GM21619 (cell line): Measurements from ENCODE around the gene AOC1.

Source experiments
- ATAC-seq: cut with Tn5 transposase; IDR thresholded peaks from one replicate; pipeline ENCODE4 v1.9.1; 2021; ENCODE audit not compliant: unreplicated experiment

AOC1 gene

DNA sequence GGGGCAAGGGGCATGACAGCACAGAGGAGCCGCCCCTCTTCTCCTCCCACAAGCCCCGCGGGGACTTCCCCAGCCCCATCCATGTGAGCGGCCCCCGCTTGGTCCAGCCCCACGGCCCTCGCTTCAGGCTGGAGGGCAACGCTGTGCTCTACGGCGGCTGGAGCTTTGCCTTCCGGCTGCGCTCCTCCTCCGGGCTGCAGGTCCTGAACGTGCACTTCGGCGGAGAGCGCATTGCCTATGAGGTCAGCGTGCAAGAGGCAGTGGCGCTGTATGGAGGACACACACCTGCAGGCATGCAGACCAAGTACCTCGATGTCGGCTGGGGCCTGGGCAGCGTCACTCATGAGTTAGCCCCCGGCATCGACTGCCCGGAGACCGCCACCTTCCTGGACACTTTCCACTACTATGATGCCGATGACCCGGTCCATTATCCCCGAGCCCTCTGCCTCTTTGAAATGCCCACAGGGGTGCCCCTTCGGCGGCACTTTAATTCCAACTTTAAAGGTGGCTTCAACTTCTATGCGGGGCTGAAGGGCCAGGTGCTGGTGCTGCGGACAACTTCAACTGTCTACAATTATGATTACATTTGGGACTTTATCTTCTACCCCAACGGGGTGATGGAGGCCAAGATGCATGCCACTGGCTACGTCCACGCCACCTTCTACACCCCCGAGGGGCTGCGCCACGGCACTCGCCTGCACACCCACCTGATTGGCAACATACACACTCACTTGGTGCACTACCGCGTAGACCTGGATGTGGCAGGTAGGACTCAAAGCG lies 5.1 kb downstream of the AOC1 start:
- no peak for ATAC-seq

DNA sequence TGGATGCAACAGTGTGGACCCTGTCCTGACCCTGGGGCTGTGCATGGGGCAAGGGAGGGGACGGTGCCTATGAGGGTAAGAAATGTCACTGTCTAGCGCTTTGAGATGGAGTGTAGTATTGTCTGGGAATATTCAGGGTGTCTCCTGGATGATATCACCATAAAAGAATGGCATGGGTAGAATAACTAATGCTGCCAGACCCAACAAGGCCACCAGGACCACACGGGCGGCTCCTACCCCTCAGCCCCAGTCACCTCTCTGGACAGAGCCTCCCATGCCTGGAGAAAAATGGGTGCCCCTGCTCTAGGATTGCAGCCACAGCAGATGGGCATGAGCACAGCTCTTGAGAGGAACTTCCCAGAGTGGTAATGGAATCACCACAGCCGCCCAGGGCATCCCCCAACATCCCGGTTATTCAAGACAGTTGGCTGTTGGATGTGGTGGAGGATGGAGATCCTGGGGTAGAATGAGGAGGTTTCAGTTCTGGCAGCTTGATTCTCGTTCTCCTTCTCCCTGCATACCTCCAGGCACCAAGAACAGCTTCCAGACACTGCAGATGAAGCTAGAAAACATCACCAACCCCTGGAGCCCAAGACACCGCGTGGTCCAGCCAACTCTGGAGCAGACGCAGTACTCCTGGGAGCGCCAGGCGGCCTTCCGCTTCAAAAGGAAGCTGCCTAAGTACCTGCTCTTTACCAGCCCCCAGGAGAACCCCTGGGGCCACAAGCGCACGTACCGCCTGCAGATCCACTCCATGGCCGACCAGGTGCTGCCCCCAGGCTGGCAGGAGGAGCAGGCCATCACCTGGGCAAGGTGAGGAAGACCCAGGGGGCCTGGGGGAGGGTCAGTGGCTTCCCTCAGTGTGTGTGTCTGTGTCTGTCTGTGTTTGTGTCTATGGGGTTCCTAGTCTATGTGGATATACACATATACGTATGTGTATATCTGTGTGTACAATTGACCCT lies 6.2 kb downstream of the AOC1 start:
- no peak for ATAC-seq

DNA sequence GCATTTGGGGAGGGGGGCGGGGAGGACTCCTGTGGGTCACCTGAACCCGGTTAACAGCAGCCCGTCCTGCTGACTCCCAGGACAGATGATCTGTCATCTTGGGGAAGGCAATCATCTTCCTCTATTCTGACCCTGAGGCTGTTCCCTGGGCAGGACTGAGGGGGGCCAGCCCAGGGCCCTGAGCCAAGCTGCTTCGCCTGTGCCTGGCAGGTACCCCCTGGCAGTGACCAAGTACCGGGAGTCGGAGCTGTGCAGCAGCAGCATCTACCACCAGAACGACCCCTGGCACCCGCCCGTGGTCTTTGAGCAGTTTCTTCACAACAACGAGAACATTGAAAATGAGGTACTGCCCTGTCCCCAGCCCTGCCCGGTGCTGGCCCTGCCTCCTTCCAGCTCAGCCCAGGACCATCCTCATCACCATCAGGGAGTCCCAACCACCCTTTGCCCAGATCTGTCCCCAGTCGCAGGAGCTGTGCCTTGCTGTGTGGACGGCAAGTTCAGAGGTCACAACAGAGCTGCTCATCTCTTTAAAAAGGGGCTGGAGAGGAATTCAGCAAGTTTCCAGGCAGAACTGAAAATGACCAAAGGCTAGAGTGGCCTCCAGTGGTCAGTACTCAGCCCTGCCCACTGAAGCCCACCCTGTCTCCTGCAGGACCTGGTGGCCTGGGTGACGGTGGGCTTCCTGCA lies 8.1 kb downstream of the AOC1 start:
- no peak for ATAC-seq

DNA sequence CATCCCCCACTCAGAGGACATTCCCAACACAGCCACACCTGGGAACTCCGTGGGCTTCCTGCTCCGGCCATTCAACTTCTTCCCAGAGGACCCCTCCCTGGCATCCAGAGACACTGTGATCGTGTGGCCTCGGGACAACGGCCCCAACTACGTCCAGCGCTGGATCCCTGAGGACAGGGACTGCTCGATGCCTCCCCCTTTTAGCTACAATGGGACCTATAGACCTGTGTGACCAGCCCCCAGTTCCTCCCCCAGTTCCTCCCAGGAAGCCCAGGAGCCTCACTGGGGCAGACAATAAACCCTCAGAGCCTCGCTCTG lies 8.6 kb downstream of the AOC1 start:
- ATAC-seq, result no peak

DNA sequence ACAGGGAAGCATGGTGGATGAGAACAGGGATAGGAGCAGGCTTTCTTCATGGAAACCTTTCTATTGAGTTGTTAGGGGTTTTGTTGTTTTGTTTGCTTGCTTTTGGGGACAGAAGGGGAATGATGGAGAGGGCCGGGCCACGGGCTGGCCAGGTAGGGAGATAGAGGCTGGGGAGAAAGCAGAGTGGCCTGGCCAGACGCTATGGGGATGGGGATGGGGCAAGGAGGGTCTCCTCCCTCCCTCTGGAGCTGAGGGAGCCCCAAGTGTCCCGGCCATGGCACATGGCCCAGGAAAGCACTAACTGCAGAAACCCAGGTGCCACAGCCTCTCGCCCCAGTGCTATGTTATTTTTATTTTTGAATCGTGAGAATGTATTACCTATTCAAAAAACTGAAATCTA lies 10.0 kb downstream of the AOC1 start:
- no peak for ATAC-seq

DNA sequence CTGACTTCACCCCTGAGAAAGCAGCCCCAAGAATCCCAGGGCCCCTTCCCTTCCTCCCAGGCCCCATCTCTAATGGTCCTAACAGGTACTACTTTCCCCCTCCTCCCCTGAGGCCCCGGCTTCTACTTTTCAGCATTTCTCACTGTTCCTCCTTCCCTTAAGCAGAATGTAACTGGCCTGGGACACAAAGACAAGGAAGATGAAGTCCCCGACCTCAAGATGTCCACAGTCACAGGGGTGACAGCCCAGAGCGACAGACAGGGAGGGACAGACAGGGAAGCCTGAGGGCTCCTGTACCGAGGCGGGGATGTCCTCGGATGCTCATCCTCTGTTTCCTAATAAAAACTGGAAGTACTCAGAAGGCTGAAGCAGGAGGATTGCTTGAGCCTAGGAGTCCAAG lies 11.6 kb downstream of the AOC1 start:
- ATAC-seq, result no peak

DNA sequence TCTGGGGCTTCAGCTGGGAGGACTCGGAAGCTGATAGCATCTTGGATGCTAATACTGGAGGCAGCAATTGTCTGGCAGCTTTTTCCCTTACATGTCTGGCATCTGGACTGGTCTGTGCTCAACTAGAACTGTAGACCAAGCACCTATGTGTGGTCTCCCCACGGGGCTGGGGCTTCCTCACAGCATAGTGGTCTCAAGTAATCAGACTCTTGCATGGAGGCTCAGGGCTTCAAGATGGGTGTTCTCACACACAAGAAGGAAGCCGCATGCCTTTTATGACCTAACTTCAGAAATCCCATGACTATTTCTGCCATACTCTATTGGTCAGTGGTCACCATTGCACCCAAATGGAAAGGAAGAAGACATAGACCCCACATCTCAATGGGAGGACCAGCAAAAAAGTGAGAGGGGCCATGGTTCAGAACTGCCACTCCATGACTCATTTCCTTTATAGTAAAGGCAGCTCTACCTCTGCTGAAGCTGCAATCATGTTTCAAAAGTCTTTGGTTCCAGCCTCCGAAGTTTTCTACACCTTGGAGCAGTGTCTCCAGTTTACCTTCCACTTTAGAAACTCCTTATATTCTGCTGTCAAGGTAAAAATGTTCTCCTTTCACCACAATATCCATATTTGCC lies 14.7 kb downstream of the AOC1 start:
- no peak for ATAC-seq

DNA sequence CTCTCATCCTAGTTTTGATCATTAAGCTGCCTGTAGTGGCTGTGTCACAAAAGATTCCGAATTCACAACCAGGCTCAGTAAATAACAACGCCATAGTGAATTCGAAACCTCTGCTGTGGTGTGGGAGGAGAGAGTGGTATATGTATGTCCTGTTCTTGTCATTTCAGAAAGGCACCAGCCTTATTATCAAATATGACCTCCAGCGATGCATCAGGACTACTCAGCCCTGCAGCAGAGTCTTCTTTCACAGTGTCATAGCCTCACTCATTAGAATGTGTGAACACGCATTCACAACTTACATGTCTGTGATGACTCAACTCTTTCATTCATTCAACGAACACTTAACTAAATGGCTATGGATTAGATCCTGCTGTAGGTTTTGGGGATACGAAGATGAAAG lies 15.3 kb downstream of the AOC1 start:
- no peak for ATAC-seq

DNA sequence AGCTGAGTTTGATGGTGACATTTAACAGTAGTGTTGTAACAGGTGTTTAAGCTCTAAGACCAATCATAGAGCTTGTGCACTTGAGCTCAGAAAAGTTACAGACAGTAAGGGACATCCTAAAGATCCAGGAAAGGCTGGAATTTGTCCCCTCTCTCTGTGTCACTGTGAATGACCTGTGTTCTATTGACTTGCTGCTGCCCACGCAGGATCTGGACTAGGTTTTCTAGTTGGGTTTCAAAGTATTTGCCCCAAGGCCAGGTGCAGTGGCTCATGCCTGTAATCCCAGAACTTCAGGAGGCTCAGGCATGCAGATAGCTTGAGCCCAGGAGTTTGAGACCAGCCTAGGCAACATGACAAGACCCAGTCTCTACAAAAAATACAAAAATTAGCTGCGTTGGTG lies 17.1 kb downstream of the AOC1 start:
- no peak for ATAC-seq

DNA sequence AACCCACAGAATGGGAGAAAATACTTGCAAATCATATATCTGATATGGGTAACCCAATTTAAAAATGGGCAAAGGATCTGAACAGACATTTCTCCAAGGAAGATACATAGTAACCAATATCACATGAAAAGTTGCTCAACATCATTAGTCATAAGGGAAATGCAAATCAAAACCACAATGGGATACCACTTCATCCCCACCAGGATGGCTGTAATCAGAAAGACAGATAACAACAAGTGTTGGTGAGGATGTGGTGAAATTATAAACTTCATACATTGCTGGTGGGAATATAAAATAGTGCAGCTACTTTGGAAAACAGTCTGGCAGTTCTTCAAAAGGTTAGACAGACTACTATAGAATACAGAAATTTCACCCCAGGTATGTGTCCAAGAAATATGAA lies 19.3 kb downstream of the AOC1 start:
- no peak for ATAC-seq

DNA sequence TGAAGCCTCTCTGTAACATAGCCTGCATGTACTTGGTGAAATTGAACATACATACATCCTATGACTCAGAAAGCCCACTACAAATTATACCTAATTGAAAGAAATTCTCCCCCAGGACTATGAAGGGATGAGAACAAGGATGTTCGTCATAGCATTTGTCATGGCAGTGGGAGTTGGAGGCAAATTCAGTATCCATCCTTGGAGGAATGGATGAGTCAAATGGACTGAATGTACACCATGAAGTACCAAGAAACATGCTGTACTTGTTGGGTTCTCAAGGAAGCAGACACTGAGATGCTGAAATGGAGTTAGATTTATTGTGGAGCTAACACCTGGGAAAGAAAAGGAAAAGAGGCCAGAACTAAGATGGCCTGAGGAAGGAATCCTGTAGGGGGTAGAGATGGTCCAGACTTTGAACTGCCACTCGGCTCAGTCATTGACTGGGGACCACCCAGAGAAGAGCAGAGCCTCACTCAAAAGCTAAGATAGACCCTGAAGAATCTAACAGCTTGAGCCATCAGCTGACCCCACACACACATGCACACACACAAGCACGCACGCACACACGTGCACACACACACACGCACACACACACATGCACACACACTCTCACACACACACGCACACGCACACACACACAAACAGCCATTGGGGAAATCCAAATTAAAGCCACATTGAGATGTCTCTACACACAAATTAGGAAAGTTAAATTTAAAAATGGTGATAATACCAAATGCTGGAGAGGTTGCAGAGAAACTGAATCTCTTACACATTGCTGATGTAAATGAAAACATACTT lies 22.3 kb downstream of the AOC1 start:
- no peak for ATAC-seq

DNA sequence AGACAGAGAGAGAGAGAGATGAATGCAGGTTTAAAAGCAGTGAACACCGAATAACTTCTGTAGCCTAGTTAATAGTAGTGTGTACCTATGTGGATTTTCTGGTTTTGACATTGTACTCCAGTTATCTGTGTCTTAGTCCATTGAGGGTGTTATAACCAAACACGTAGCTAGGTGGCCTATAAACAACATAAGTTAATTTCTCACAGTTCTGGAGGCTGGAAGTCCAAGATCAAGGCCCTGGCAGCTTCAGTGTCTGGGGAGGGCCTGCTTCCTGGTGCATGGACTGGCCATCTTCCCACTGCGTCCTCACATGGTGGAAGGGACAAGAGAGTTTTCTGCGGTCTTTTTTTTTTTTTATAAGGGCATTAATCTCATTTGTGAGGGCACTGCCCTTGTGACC lies 23.5 kb downstream of the AOC1 start:
- ATAC-seq, result no peak

DNA sequence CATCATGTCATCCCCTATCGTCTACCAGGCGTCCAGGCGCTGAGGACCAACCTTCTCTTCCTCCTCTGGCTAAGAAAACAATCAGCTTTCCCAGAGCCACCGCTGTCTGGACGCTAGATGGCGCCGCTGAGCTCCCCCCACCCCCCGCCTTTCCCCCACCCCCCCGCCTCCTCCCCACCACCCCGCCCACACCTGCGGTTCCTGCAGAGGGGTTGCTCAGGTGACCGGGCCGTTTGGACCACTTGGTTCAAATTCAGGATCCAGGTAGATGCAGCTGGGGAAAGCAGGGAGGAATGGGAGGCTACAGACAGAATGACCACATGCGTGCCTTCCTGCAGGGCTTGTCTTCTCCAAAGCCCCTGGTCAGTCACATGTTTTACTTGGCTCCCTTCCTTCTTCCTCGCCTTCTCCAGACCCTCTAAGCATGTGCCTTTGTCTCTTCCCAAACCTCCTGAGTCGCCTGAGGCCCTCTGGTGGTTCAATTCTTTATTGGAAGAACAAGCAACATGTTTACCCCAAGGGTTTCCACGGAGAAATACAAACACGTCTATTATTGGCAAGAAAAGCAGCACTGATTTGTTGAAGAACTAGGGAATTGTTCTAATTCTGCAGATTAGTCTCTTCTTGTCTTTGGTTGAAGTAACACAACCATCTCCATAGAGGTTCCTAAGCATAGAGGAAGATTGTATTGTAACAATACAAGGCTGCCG lies 24.7 kb downstream of the AOC1 start:
- no peak for ATAC-seq

DNA sequence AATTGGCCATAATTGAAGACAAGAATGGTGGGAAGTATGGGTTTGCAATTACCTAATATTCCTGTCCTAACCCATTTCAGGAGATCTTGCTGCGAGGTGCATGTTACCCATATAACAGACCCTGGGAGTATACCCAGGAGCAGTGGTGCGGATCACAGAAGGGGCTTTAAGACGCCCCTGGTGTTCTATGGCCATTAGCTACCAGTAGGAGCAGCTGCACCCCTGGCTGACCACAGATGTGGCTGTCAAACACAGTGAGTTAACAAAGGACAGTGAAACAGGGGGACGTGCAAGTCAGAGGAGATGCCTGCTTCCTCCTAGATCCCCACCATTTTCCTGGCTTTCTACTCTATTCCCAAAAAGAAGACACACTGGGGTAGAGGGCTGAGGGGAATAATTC lies 25.2 kb downstream of the AOC1 start:
- ATAC-seq, result no peak

DNA sequence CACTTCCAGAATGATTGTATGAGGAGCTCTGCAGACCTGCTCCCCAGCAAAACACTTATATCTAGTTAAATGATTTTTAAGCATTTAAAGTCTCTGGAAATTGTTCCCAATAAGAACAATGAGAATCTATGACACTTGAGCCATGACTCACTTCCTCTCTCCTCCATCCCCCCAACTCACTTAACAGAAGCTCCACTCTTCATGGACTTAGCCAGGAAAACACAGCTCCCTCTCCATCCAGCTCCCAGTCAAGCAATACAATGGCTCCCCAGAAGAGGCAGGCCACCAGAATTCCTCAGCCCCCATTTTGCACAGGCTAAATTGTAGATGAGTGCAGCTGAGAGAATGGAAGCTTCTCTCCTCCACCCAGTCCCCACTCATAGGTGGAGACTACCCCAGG lies 27.0 kb downstream of the AOC1 start:
- no peak for ATAC-seq

DNA sequence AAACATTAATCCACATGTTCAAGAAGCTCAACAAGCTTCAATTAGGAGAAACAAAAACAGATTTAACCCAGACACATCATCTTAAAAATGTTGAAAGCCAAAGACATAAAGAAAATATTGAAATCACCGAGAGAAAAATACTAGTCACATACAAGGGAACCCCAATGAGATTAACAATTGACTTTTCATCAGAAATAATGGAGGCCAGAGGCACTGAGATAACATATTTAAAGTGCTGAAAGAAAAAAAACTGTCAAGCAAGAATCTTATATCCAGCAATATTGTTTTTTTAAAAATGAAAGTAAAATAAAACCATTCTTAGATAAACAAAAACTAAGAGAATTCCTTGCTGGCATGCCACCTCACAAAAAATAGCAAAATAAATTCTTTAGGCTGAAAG lies 28.9 kb downstream of the AOC1 start:
- no peak for ATAC-seq

DNA sequence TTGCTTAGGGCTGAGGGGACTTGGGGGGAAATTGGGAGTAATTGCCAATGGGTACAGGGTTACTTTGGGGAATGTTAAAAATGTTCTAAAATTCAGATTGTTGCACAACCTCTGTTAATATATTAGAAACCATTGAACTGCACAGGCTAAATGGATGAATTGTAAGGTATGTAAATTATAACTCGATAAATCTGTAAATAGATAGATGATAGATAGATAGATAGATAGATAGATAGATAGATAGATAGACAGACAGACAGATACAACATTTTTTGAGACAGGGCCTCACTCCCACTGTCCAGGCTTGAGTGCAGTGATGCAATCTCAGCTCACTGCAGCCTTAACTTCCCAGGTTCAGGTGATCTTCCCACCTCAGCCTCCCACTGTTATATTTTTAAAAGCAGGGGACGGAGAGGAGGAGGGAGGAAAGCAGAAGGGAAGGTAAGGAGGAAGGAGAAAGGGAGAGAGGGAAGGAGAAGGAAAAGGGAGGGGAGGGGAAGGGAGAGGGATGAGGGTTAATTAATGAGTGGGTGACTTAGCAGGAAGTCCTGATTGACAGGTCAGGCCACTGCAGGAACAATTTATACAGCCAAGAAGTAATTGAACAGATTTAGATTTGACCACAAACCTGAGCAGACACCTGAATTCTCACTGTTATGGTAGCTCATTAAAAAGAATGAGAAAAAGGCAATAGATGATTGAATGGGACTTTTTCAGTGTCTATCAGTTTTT lies 38.7 kb downstream of the AOC1 start:
- no peak for ATAC-seq

DNA sequence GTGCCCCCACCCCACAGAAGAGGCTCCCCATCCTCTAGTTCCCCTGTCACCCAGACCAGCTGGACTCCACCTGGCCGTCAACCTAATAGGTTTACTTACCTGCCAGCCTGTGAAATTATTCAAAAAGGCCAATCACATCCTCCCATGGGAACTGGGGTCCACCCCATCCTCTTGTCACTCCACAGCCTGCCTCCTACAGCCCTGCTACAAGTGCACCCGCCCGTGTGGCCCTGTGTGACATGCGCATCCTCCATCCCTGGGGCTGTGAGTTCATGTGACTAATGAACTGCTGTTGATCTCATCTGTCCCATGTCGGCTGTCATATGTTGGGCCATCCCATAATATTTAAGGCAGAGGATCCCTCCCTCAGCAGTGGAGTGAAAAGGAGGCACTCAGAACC lies 39.4 kb downstream of the AOC1 start:
- ATAC-seq, result no peak

DNA sequence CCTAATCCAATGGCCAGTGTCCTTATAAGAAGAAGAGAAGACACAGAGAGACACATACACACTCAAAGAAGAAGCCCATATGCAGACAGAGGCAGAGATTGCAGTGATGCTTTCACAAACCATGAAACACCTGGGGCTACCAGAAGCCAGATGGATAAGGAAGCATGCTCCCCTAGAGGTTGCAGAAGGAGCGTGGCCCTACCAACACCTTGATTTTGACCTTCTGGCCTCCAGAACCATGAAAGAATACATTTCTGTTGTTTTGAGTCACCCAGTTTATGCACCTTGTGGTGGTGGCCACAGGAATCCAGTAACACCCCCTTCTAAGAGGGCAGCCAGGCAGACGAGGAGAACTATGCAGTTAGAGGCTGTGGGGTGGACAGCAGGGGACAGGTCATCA lies 43.5 kb downstream of the AOC1 start:
- no peak for ATAC-seq
